Calu3 (cell line): ENCODE results near the gene PEPD. TPM values are rescaled to one million over a fixed set of nuclear protein-coding genes. Genes with fewer than 3 reads are reported as not detected.

Experiments used
- BruUV-seq: library from RNA; stranded (reverse); fragments of 400-500 nt; replicated peaks from 2 replicates; lab custom pipeline; 2021; lab: Mats Ljungman, UMichigan
- CTCF ChIA-PET: fragments of 300-600 bp; sonication (Branson Sonifier 250); formaldehyde crosslinking; loops from one replicate; lab custom pipeline; 2022; ENCODE audit warnings: antibody characterized with exemption; lab: Charles Lee
- DNase-seq: peaks from one replicate; pipeline ENCODE4 v3.0.0; 2022
- H3K27ac Mint-ChIP-seq: one replicate; pipeline ENCODE4 v1.8.0; 2022; ENCODE audit warnings: mixed read lengths; ENCODE audit not compliant: unreplicated experiment
- H3K27me3 Mint-ChIP-seq: one replicate; pipeline ENCODE4 v1.8.0; 2022; ENCODE audit warnings: mixed read lengths; ENCODE audit not compliant: unreplicated experiment
- H3K36me3 Mint-ChIP-seq: one replicate; pipeline ENCODE4 v1.8.0; 2022; ENCODE audit warnings: mild to moderate bottlenecking, moderate library complexity, mixed read lengths; ENCODE audit not compliant: insufficient read depth, unreplicated experiment
- H3K4me1 Mint-ChIP-seq: one replicate; pipeline ENCODE4 v1.8.0; 2022; ENCODE audit warnings: mild to moderate bottlenecking, low read depth, mixed read lengths; ENCODE audit not compliant: unreplicated experiment
- H3K4me3 Mint-ChIP-seq: one replicate; pipeline ENCODE4 v1.8.0; 2022; ENCODE audit warnings: mild to moderate bottlenecking, low read depth, moderate library complexity, mixed read lengths; ENCODE audit not compliant: unreplicated experiment
- H3K9me3 Mint-ChIP-seq: one replicate; pipeline ENCODE4 v1.8.0; 2022; ENCODE audit warnings: low read depth, mixed read lengths; ENCODE audit not compliant: unreplicated experiment
- intact Hi-C: fragments of 100-400 bp; cut with micrococcal nuclease; formaldehyde crosslinking; loops from one replicate; pipeline ENCODE4 v1.10.0; 2022; ENCODE audit not compliant: unreplicated experiment
- total RNA-seq: library from RNA; stranded (reverse); gene quantifications from 2 replicates; pipeline ENCODE4 v1.2.3, GENCODE V29; 2022
- TF ChIP-seq, protein P1 (sequence below): fragments of 200-600 bp; IDR thresholded peaks from one replicate; pipeline ENCODE4 v1.8.0; 2022; ENCODE audit warnings: antibody characterized with exemption; ENCODE audit not compliant: unreplicated experiment

PEPD gene
- total RNA-seq, 1 experiment from 2014 or later: 65.5 TPM

DNA sequence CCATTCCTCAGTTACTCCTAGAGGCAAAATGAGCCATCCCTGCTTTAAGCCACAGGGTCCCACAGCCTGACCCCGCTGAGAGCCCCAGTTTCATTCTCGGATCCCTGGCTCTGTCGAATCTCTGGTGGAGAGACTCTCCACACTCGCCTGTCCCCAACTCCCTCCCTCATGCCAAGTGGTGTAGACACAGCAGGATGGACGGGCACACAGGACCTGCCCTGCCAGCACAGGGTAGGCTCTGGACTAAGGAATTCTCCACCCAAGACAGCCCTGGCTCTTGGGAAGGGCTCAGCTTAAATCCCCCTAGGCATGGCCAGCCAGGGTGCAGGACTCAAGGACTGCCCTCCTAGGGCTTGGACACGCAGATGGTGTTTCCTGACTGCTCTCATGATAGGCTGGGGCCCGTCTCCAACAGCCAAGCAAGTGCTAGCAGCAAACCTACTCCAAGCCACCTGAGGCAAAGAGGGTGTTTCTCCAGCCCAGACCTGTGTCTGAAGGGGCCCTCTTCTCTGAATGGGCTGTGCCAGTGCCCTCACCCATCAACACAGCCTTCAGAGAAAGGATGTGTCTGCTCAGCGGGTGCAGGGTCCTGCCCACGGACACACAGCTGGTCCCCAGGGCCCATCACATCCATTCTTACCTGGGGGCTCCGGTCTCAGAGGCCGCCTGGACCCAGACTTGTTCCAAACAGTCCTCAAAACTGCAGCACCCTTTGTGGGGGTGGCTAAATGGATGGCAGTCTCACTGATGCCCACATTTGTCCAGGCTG lies 65.3 kb downstream of the PEPD start:
- Mint-ChIP-seq H3K36me3 (no peaks in the 10 kb centered on the region), H3K4me1 (no peaks in the 10 kb centered on the region), H3K27me3 (no peaks in the 10 kb centered on the region), H3K27ac (no peak overlapping the region), H3K9me3 (no peaks in the 10 kb centered on the region), H3K4me3 (no peak overlapping the region)
- BruUV-seq: no TSS peak
- no peak for DNase-seq
- TF ChIP-seq, protein P1, sequence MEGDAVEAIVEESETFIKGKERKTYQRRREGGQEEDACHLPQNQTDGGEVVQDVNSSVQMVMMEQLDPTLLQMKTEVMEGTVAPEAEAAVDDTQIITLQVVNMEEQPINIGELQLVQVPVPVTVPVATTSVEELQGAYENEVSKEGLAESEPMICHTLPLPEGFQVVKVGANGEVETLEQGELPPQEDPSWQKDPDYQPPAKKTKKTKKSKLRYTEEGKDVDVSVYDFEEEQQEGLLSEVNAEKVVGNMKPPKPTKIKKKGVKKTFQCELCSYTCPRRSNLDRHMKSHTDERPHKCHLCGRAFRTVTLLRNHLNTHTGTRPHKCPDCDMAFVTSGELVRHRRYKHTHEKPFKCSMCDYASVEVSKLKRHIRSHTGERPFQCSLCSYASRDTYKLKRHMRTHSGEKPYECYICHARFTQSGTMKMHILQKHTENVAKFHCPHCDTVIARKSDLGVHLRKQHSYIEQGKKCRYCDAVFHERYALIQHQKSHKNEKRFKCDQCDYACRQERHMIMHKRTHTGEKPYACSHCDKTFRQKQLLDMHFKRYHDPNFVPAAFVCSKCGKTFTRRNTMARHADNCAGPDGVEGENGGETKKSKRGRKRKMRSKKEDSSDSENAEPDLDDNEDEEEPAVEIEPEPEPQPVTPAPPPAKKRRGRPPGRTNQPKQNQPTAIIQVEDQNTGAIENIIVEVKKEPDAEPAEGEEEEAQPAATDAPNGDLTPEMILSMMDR: no peak
- CTCF ChIA-PET: interaction anchor here (0.6 kb wide), 1 partner anchor 221 kb away, joined by 4 read pairs; no protein-coding TSS in a partner anchor
- intact Hi-C loops: no loop called here

DNA sequence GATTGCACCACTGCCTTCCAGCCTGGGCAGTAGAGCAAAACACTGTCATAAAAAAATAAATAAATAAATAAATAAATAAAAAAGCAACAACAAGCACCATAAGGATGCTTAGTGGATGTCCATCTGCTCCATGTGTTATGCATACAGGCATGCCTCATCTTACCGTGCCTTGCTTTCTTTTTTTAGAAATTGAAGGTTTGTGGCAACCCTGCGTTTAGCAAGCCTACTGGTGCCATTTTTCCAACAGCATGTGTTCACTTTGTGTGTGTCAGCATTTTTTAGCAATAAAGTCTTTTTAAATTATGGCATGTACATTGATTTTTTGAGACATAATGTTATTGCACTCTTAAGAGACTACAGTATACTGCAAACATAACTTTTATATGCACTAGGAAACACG lies 68.3 kb downstream of the PEPD start:
- H3K4me3 Mint-ChIP-seq: no peak overlapping the region
- H3K27me3 Mint-ChIP-seq: no peaks in the 10 kb centered on the region
- H3K36me3 Mint-ChIP-seq: no peaks in the 10 kb centered on the region
- H3K9me3 Mint-ChIP-seq: no peaks in the 10 kb centered on the region
- no peaks in the 10 kb centered on the region for H3K4me1 Mint-ChIP-seq
- intact Hi-C loops: no loop called here
- H3K27ac Mint-ChIP-seq: no peak overlapping the region
- no peak for DNase-seq
- BruUV-seq: no TSS peak
- CTCF ChIA-PET: interaction anchor here (1.2 kb wide), 1 partner anchor 21 kb away, joined by 3 read pairs; no protein-coding TSS in a partner anchor
- TF ChIP-seq, protein P1: no peak

- Mint-ChIP-seq H3K27ac (no peak overlapping the region), H3K4me3 (no peak overlapping the region), H3K36me3 (no peaks in the 10 kb centered on the region), H3K27me3 (no peaks in the 10 kb centered on the region), H3K4me1 (no peaks in the 10 kb centered on the region), H3K9me3 (no peaks in the 10 kb centered on the region)
- DNase-seq: no peak
- TF ChIP-seq, protein P1: no peak
- BruUV-seq: no TSS peak
- CTCF ChIA-PET: no interaction called here
- intact Hi-C loops: no loop called here
These were observed 70.9 kb downstream of the PEPD start for GRCh38 chr19:33450689-33451088.

- CTCF ChIA-PET: no interaction called here
- intact Hi-C loops: no loop called here
- TF ChIP-seq, protein P1: no peak
- no peak overlapping the region for H3K4me3 Mint-ChIP-seq
- H3K27ac Mint-ChIP-seq: no peak overlapping the region
- H3K27me3 Mint-ChIP-seq: no peaks in the 10 kb centered on the region
- no TSS peak for BruUV-seq
- H3K4me1 Mint-ChIP-seq: no peaks in the 10 kb centered on the region
- no peaks in the 10 kb centered on the region for H3K9me3 Mint-ChIP-seq
- DNase-seq: no peak
- H3K36me3 Mint-ChIP-seq: no peaks in the 10 kb centered on the region
These were observed 71.8 kb downstream of the PEPD start for GRCh38 chr19:33449799-33450198.
